Measurements from ENCODE around the gene PROZ. TPM values are rescaled to one million over a fixed set of nuclear protein-coding genes. Genes with fewer than 3 reads are reported as not detected.

The PROZ gene
- total RNA-seq, 1 donor from 2014 or later, result not detected

DNA sequence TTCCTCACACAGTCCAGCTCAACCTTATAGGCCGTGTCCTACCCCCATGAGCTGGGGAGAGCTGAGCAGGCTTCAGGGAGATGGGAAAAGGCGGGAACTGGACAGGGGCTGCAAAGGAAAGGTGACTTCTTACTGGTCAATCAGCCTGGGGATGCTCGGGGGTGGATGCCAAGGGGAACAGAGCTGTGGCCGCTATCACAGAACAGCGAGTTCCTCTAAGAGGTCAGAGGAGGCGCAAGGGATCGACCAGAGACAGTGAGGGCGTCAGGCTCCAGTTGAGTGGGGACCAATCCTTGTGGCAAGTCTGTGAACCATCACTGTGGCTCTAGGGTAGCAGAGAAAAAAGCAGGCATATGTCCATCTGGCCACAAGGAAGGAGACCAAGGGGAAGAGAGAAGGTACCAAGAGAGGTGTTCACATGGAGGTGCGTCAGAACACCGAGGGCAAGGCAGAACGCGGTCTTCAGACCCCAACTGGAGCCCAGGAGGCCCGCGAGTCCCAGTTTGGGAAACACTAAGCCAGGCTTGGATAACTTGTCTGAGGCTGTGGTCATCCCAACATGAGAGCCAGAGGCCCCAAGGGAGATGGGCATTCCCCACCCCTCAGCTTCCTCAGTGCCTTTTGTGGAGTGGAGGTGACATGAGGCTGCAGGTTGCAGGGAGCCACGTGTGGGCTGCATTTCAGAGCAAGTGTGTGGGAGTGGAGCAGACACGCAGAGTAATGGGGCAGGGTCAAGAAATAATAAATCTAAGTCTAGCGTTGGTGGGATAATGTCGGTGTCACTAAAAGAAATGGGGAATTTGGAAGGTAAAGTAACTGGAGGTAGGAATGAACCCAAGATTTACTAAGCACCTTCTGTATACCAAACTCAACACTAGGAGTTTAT, 31.9 kb upstream of the PROZ start:
- no peaks in the 10 kb centered on the region for H3K36me3 Mint-ChIP-seq (ENCODE audit: low read depth)
- no peak overlapping the region for H3K27ac Mint-ChIP-seq (ENCODE audit: unreplicated experiment)
- peaks cover 27% of the 10 kb centered on the region for H3K27me3 Mint-ChIP-seq (ENCODE audit: low read depth)

GRCh38 chr13:113129480-113129879, 29.0 kb upstream of the PROZ start:
- H3K27ac Mint-ChIP-seq (ENCODE audit: unreplicated experiment), result no peak overlapping the region
- no peak for TF ChIP-seq CTCF (IDR thresholded peaks at IDR 0.05)
- H3K27me3 Mint-ChIP-seq (ENCODE audit: low read depth), result peaks cover 42% of the 10 kb centered on the region
- H3K4me1 Mint-ChIP-seq (ENCODE audit: low read depth), result no peaks in the 10 kb centered on the region
- H3K9me3 Mint-ChIP-seq (ENCODE audit: low read depth), result no peaks in the 10 kb centered on the region
- peak; percentile 82 for DNase-seq (ENCODE audit: low spot score)
- no peak overlapping the region for H3K4me3 Mint-ChIP-seq (ENCODE audit: unreplicated experiment)
- H3K36me3 Mint-ChIP-seq (ENCODE audit: low read depth), result no peaks in the 10 kb centered on the region

More for the DNA sequence above, 31.9 kb upstream of the PROZ start:
- H3K9me3 Mint-ChIP-seq (ENCODE audit: low read depth), result no peaks in the 10 kb centered on the region
- no peak for TF ChIP-seq CTCF (IDR thresholded peaks at IDR 0.05)
- H3K4me1 Mint-ChIP-seq (ENCODE audit: low read depth), result peaks cover 10% of the 10 kb centered on the region
- no peak overlapping the region for H3K4me3 Mint-ChIP-seq (ENCODE audit: unreplicated experiment)
- peak; percentile 81 for DNase-seq (ENCODE audit: low spot score)

GRCh38 chr13:113129921-113130750, 28.3 kb upstream of the PROZ start:
- Mint-ChIP-seq H3K9me3 (ENCODE audit: low read depth) (no peaks in the 10 kb centered on the region), H3K36me3 (ENCODE audit: low read depth) (no peaks in the 10 kb centered on the region), H3K4me1 (ENCODE audit: low read depth) (no peaks in the 10 kb centered on the region), H3K4me3 (ENCODE audit: unreplicated experiment) (no peak overlapping the region), H3K27ac (ENCODE audit: unreplicated experiment) (no peak overlapping the region), H3K27me3 (ENCODE audit: low read depth) (peaks cover 42% of the 10 kb centered on the region)
- DNase-seq (ENCODE audit: low spot score), result peak; percentile 92
- no peak for TF ChIP-seq CTCF (IDR thresholded peaks at IDR 0.05)

DNA sequence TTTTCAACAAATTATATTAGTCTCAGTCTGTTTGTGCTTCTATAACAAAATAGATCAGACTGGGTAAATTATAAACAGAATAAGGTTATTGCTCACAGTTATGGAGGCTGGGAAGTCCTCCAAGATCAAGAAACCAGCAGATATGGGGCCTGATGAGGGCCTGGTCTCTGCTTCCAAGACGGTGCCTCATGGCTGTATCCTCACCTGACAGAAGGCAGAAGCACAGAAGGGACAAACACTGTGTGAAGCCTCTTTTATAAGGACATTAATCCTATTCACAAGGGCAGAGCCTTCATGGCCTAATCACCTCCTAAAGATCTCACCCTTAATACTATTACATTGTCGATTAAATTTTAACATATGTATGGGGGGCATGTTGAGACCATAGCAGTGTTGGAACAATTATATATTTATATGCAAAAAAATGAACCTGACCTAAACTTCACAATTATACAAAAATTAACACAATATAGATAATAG, 23.1 kb upstream of the PROZ start:
- Mint-ChIP-seq H3K9me3 (ENCODE audit: low read depth) (no peaks in the 10 kb centered on the region), H3K27me3 (ENCODE audit: low read depth) (peaks cover 30% of the 10 kb centered on the region), H3K27ac (ENCODE audit: unreplicated experiment) (no peak overlapping the region), H3K36me3 (ENCODE audit: low read depth) (no peaks in the 10 kb centered on the region), H3K4me1 (ENCODE audit: low read depth) (no peaks in the 10 kb centered on the region), H3K4me3 (ENCODE audit: unreplicated experiment) (no peak overlapping the region)
- DNase-seq (ENCODE audit: low spot score), result no peak
- no peak for TF ChIP-seq CTCF (IDR thresholded peaks at IDR 0.05)

DNA sequence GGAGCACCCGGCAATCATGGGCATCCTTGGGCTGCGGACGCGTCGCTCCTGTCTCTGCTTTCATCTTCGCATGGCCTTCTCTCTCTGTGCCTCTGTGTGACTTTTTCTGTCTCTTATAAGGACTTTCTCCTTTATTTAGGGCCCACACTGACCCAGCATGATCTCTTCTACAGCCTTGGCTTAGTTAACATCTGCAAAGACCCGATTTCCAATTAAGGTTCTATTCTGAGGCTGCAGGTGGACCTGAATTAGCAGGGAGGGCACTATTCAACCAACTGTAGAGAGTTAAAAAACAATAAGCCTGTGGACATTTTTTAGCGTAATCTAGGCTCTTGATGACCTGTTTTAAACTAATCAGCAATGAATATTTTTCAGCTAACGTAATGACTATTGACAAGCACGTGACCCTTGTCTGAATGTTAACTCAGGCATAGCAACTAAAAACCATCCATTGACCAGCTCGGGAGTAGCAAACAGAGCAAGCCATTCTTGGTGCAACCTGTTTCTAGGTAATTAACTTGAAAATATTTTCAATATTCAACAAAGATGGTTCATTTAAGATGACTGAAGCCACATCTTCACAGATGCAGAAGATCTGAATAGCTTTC, 20.7 kb upstream of the PROZ start:
- Mint-ChIP-seq H3K27me3 (ENCODE audit: low read depth) (peaks cover 11% of the 10 kb centered on the region), H3K9me3 (ENCODE audit: low read depth) (no peaks in the 10 kb centered on the region), H3K36me3 (ENCODE audit: low read depth) (no peaks in the 10 kb centered on the region), H3K27ac (ENCODE audit: unreplicated experiment) (no peak overlapping the region), H3K4me1 (ENCODE audit: low read depth) (no peaks in the 10 kb centered on the region), H3K4me3 (ENCODE audit: unreplicated experiment) (no peak overlapping the region)
- no peak for TF ChIP-seq CTCF (IDR thresholded peaks at IDR 0.05)
- DNase-seq (ENCODE audit: low spot score), result no peak
